Right atrium auricular region (tissue), 2 donors: ENCODE measurements around the gene FZD10. TPM values are rescaled to one million over a fixed set of nuclear protein-coding genes. Genes with fewer than 3 reads are reported as not detected.

Experiments used
- DNase-seq: peaks from one replicate; pipeline ENCODE4 v3.0.0-alpha.2; 2019; ENCODE audit warnings: low spot score
- H3K27ac ChIP-seq, 2 donors: fragments of 200-600 bp; sonication (generic); 1 replicate in 1 of 2; 2 replicates in 1 of 2; pipeline ENCODE4 v1.5.1; 2016 to 2019
- H3K27me3 ChIP-seq, 2 donors: fragments of 200-600 bp; sonication (generic); one replicate each; pipeline versions ENCODE4 v1.5.1 to v1.6.0; 2017 to 2019
- H3K36me3 ChIP-seq: fragments of 200-600 bp; sonication (generic); one replicate; pipeline ENCODE4 v1.5.1; 2016
- H3K4me1 ChIP-seq, 2 donors: fragments of 200-600 bp; sonication (generic); one replicate each; pipeline versions ENCODE4 v1.5.1 to v1.6.0; 2017 to 2019
- H3K4me3 ChIP-seq, 2 donors: fragments of 200-600 bp; sonication (generic); 1 replicate in 1 of 2; 2 replicates in 1 of 2; pipeline ENCODE4 v1.5.1; 2017 to 2019; ENCODE audit warnings: mild to moderate bottlenecking in 1 of 2, moderate library complexity in 1 of 2
- H3K9me3 ChIP-seq, 2 donors: fragments of 200-600 bp; sonication (generic); one replicate each; pipeline ENCODE4 v1.5.1; 2019
- total RNA-seq, 2 donors: library from RNA; depleted of rRNA; stranded (reverse); fragments of >200 nt; gene quantifications; one replicate each; pipeline ENCODE4 v1.1.0, GENCODE V29; 2016
- TF ChIP-seq, protein P1 (sequence below), 2 donors: fragments of 200-600 bp; sonication (generic); IDR thresholded peaks; one replicate each; pipeline ENCODE4 v1.5.1; 2019; ENCODE audit warnings: antibody characterized with exemption in 2 of 2

Gene FZD10
- total RNA-seq, 2 donors from 2014 or later = 0.19 to 0.28 TPM

- no peaks in the 10 kb centered on the region for H3K27me3 ChIP-seq
- H3K36me3 ChIP-seq = no peaks in the 10 kb centered on the region
- DNase-seq = no peak
- TF ChIP-seq, protein P1, sequence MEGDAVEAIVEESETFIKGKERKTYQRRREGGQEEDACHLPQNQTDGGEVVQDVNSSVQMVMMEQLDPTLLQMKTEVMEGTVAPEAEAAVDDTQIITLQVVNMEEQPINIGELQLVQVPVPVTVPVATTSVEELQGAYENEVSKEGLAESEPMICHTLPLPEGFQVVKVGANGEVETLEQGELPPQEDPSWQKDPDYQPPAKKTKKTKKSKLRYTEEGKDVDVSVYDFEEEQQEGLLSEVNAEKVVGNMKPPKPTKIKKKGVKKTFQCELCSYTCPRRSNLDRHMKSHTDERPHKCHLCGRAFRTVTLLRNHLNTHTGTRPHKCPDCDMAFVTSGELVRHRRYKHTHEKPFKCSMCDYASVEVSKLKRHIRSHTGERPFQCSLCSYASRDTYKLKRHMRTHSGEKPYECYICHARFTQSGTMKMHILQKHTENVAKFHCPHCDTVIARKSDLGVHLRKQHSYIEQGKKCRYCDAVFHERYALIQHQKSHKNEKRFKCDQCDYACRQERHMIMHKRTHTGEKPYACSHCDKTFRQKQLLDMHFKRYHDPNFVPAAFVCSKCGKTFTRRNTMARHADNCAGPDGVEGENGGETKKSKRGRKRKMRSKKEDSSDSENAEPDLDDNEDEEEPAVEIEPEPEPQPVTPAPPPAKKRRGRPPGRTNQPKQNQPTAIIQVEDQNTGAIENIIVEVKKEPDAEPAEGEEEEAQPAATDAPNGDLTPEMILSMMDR (IDR thresholded peaks at IDR 0.05) = no peak
- H3K9me3 ChIP-seq = no peaks in the 10 kb centered on the region
- H3K4me3 ChIP-seq = no peak overlapping the region
- H3K4me1 ChIP-seq = no peaks in the 10 kb centered on the region
- no peak overlapping the region for H3K27ac ChIP-seq
These were observed 37.5 kb downstream of the FZD10 start for GRCh38 chr12:130199581-130200390.

DNA sequence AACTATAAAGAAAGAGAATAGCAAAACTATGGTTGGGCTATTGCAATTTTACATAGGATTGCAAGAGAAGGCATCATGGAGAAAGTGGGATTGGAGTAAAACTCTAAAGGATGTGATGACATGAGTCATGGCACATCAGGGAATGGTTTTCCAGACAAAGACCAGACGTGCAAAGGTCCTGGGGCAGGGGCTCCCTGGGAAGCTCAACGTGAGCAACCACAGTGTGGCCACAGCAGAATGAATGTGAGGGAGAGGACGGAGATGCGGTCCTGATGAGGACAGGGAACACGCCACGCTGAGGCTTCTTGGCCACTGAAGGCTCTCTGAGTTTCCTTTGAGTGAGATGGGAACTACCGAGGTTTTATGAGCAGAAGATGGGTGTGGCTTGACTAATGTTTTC lies 38.2 kb downstream of the FZD10 start:
- no peak for DNase-seq
- Histone ChIP-seq H3K9me3 (no peaks in the 10 kb centered on the region), H3K4me3 (no peak overlapping the region), H3K27me3 (no peaks in the 10 kb centered on the region), H3K27ac (no peak overlapping the region), H3K36me3 (no peaks in the 10 kb centered on the region), H3K4me1 (no peaks in the 10 kb centered on the region)
- TF ChIP-seq, protein P1 (IDR thresholded peaks at IDR 0.05) = no peak

DNA sequence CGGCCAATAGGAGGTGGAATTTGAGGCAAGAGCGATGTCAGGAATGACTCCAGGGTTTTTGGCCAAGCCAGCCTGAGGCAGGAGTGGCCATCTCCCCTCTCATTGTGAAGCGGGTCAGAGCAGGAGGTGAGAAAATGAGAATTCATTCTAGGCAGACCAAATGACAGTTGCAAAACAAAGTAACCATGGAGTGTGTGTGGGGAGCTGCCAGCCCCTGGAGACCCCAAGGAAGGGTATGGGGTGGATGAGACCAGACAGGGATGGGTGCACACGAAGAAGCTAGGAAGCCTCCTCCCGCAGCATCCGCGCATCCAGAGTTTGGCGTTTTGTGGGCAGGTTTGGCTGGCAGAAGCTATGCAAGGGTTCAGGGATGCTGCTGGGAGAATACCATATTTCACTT lies 38.8 kb downstream of the FZD10 start:
- H3K4me1 ChIP-seq = no peaks in the 10 kb centered on the region
- H3K4me3 ChIP-seq = no peak overlapping the region
- no peak overlapping the region for H3K27ac ChIP-seq
- TF ChIP-seq, protein P1 (IDR thresholded peaks at IDR 0.05) = no peak
- H3K9me3 ChIP-seq = no peaks in the 10 kb centered on the region
- DNase-seq = no peak
- H3K36me3 ChIP-seq = no peaks in the 10 kb centered on the region
- no peaks in the 10 kb centered on the region for H3K27me3 ChIP-seq

GRCh38 chr12:130202201-130202600 lies 39.9 kb downstream of the FZD10 start:
- no peak overlapping the region for H3K27ac ChIP-seq
- H3K4me3 ChIP-seq = no peak overlapping the region
- no peaks in the 10 kb centered on the region for H3K9me3 ChIP-seq
- TF ChIP-seq, protein P1 (IDR thresholded peaks at IDR 0.05) = no peak
- H3K4me1 ChIP-seq = no peaks in the 10 kb centered on the region
- no peaks in the 10 kb centered on the region for H3K27me3 ChIP-seq
- no peaks in the 10 kb centered on the region for H3K36me3 ChIP-seq
- no peak for DNase-seq

GRCh38 chr12:130203151-130203550 lies 40.9 kb downstream of the FZD10 start:
- H3K36me3 ChIP-seq = no peaks in the 10 kb centered on the region
- no peak overlapping the region for H3K27ac ChIP-seq
- no peaks in the 10 kb centered on the region for H3K9me3 ChIP-seq
- H3K4me3 ChIP-seq = no peak overlapping the region
- no peak for DNase-seq
- no peaks in the 10 kb centered on the region for H3K4me1 ChIP-seq
- H3K27me3 ChIP-seq = no peaks in the 10 kb centered on the region
- TF ChIP-seq, protein P1 (IDR thresholded peaks at IDR 0.05) = no peak

- Histone ChIP-seq H3K27me3 (no peaks in the 10 kb centered on the region), H3K36me3 (no peaks in the 10 kb centered on the region), H3K27ac (no peak overlapping the region), H3K9me3 (no peaks in the 10 kb centered on the region), H3K4me1 (no peaks in the 10 kb centered on the region), H3K4me3 (no peak overlapping the region)
- no peak for DNase-seq
- TF ChIP-seq, protein P1 (IDR thresholded peaks at IDR 0.05) = no peak
These were observed 42.3 kb downstream of the FZD10 start for GRCh38 chr12:130204541-130204953.
